Transverse colon (tissue), 4 donors: Measurements from ENCODE around the gene C1orf52. TPM values are rescaled to one million over a fixed set of nuclear protein-coding genes. Genes with fewer than 3 reads are reported as not detected.

Experiments
- DNase-seq: peaks from one replicate; pipeline ENCODE4 v3.0.0-alpha.2; 2019
- H3K27ac ChIP-seq, 4 donors: fragments of 200-600 bp; sonication (generic); 2 replicates each; pipeline ENCODE4 v1.5.1; 2016 to 2018; ENCODE audit warnings: inconsistent platforms in 4 of 4
- H3K27me3 ChIP-seq: fragments of 200-600 bp; sonication (generic); 2 replicates; pipeline ENCODE4 v1.5.1; 2017; ENCODE audit warnings: inconsistent platforms
- H3K36me3 ChIP-seq, 4 donors: fragments of 200-600 bp; sonication (generic); 2 replicates each; pipeline ENCODE4 v1.5.1; 2017 to 2019; ENCODE audit warnings: inconsistent platforms in 4 of 4
- H3K4me1 ChIP-seq, 4 donors: fragments of 200-600 bp; sonication (generic); 2 replicates each; pipeline ENCODE4 v1.5.1; 2017 to 2020; ENCODE audit warnings: inconsistent platforms in 4 of 4
- H3K4me3 ChIP-seq, 4 donors: fragments of 200-600 bp; sonication (generic); 1 replicate in 1 of 4; 2 replicates in 3 of 4; pipeline versions ENCODE4 v1.5.1 to v1.6.1; 2017 to 2019; ENCODE audit warnings: inconsistent platforms in 4 of 4
- H3K9me3 ChIP-seq, 2 donors: fragments of 200-600 bp; sonication (generic); 2 replicates each; pipeline ENCODE4 v1.5.1; 2017 to 2019; ENCODE audit warnings: inconsistent platforms in 2 of 2
- CTCF ChIP-seq, 5 experiments: fragments of 200-600 bp in 3 of 5; fragments of 450-650 bp in 2 of 5; sonication (generic) in 3 of 5; IDR thresholded peaks; 1 replicate in 2 of 5; 2 replicates in 3 of 5; pipeline ENCODE4 v1.5.1; 2016 to 2017; ENCODE audit warnings: antibody characterized with exemption in 5 of 5, inconsistent platforms in 3 of 5, mild to moderate bottlenecking in 2 of 5, moderate library complexity in 1 of 5
- EP300 ChIP-seq: sonication (generic); formaldehyde crosslinking; IDR thresholded peaks from one replicate; pipeline ENCODE4 v1.6.1; 2017; ENCODE audit warnings: antibody characterized with exemption, low read depth
- POLR2A ChIP-seq: fragments of 450-650 bp; IDR thresholded peaks from one replicate; pipeline ENCODE4 v1.6.1; 2016; ENCODE audit warnings: antibody characterized with exemption, mild to moderate bottlenecking, moderate library complexity
- POLR2AphosphoS5 ChIP-seq, 3 donors: sonication (generic); formaldehyde crosslinking; IDR thresholded peaks; one replicate each; pipeline ENCODE4 v1.6.1; 2016; ENCODE audit warnings: antibody characterized with exemption in 3 of 3
- WGBS, 2 donors: methylation state at CpG; one replicate each; pipeline ENCODE4 v1.1.5; 2018; ENCODE audit warnings: low coverage in 1 of 2; 5-methylcytosine and 5-hydroxymethylcytosine counted together
- in situ Hi-C, 4 donors: fragments of 200-750 bp; cut with MboI; loops; one replicate each; pipeline versions ENCODE4 v1.15.0 to v1.15.1; 2017; ENCODE audit warnings: low sequenced_read_pairs in 3 of 4, low pct_ligation_motif_present in 1 of 4, low pct_unique_long_range_greater_than_20kb in 1 of 4
- intact Hi-C: fragments of 100-400 bp; cut with DNase I; formaldehyde crosslinking; loops from one replicate; pipeline ENCODE4 v1.15.1; 2023; ENCODE audit warnings: low total_unique reads
- total RNA-seq, 4 donors: library from RNA; depleted of rRNA; stranded (reverse); fragments of >200 nt; gene quantifications; one replicate each; pipeline ENCODE4 v1.1.0, GENCODE V29; 2016

Gene C1orf52
- total RNA-seq, 4 donors from 2014 or later: 7.4 to 42.6 (median 14.9) TPM

- intact Hi-C loops: no loop called here
- TF ChIP-seq POLR2A: no peak
- TF ChIP-seq POLR2AphosphoS5 (IDR thresholded peaks at IDR 0.05): no peak
- no peak for TF ChIP-seq CTCF (IDR thresholded peaks at IDR 0.05)
- no peak for TF ChIP-seq EP300
- peaks cover 3 to 18% (median 13%) of the 10 kb centered on the region in 4 donors for H3K4me1 ChIP-seq
- H3K4me3 ChIP-seq: no peak overlapping the region
- 54 to 90% methylated on average over 2 to 6 of the region's 6 CpGs for WGBS, 2 donors
- no peaks in the 10 kb centered on the region for H3K27me3 ChIP-seq
- DNase-seq: no peak
- H3K27ac ChIP-seq: no peak overlapping the region
- H3K36me3 ChIP-seq: no peaks in the 10 kb centered on the region
- in situ Hi-C loops: loop anchor here in 2 of 4 donors (10.0 to 25.0 kb wide), 2 partner anchors 105 to 267 kb away; no protein-coding TSS in a partner anchor
- no peaks in the 10 kb centered on the region for H3K9me3 ChIP-seq
Observed at GRCh38 chr1:85229574-85230097, 29.8 kb downstream of the C1orf52 start.

- DNase-seq: no peak
- Histone ChIP-seq H3K27me3 (no peaks in the 10 kb centered on the region), H3K4me3 (no peak overlapping the region), H3K4me1 (peaks cover 7 to 23% (median 17%) of the 10 kb centered on the region in 4 donors), H3K9me3 (no peaks in the 10 kb centered on the region), H3K27ac (no peak overlapping the region), H3K36me3 (no peaks in the 10 kb centered on the region)
- TF ChIP-seq EP300 (no peak), POLR2A (no peak), CTCF (IDR thresholded peaks at IDR 0.05) (no peak), POLR2AphosphoS5 (IDR thresholded peaks at IDR 0.05) (no peak)
- intact Hi-C loops: no loop called here
- in situ Hi-C loops: loop anchor here in 1 of 4 donors (25.0 kb wide), 1 partner anchor 267 kb away; no protein-coding TSS in a partner anchor
- 70 to 80% methylated on average over 1 of the region's 1 CpG for WGBS, 2 donors
Observed at GRCh38 chr1:85228972-85229371, 30.5 kb downstream of the C1orf52 start.

- Histone ChIP-seq H3K36me3 (no peaks in the 10 kb centered on the region), H3K9me3 (no peaks in the 10 kb centered on the region), H3K27ac (peak overlapping the region; percentile 34 to 70 (median 50)), H3K4me1 (peaks cover 7 to 29% (median 21%) of the 10 kb centered on the region in 4 donors), H3K27me3 (no peaks in the 10 kb centered on the region), H3K4me3 (no peak overlapping the region)
- intact Hi-C loops (no loop called here), in situ Hi-C loops (loop anchor here in 1 of 4 donors (25.0 kb wide), 1 partner anchor 264 kb away; no protein-coding TSS in a partner anchor)
- WGBS, 2 donors: 32 to 65% methylated on average over 3 to 5 of the region's 5 CpGs
- DNase-seq: no peak
- TF ChIP-seq POLR2A: no peak
- TF ChIP-seq EP300: no peak
- TF ChIP-seq CTCF (IDR thresholded peaks at IDR 0.05): no peak
- no peak for TF ChIP-seq POLR2AphosphoS5 (IDR thresholded peaks at IDR 0.05)
Observed at GRCh38 chr1:85225624-85226380, 33.7 kb downstream of the C1orf52 start.

- Histone ChIP-seq H3K4me3 (no peak overlapping the region), H3K27ac (peak overlapping the region; percentile 34 to 70 (median 50)), H3K36me3 (no peaks in the 10 kb centered on the region), H3K27me3 (no peaks in the 10 kb centered on the region), H3K4me1 (peaks cover 7 to 29% (median 21%) of the 10 kb centered on the region in 4 donors), H3K9me3 (no peaks in the 10 kb centered on the region)
- in situ Hi-C loops: loop anchor here in 1 of 4 donors (25.0 kb wide), 1 partner anchor 263 kb away; no protein-coding TSS in a partner anchor
- peak; percentile 72 for DNase-seq
- WGBS, 2 donors: 0 to 38% methylated on average over 1 to 3 of the region's 3 CpGs
- TF ChIP-seq CTCF (IDR thresholded peaks at IDR 0.05) (no peak), POLR2AphosphoS5 (IDR thresholded peaks at IDR 0.05) (peak in 1 of 3 donors; percentile 36)
- intact Hi-C loops: no loop called here
Observed at GRCh38 chr1:85224734-85225623, 34.5 kb downstream of the C1orf52 start.
